Mucosa of gallbladder (tissue), 1 donor: Measurements from ENCODE around the gene RAP1B. TPM values are rescaled to one million over a fixed set of nuclear protein-coding genes. Genes with fewer than 3 reads are reported as not detected.
A peak's percentile ranks its signal among the peaks of the same experiment; 100 is the strongest.

Source experiments
- DNase-seq: peaks from one replicate; pipeline ENCODE4 v3.0.0-alpha.2; 2020; ENCODE audit warnings: low spot score
- total RNA-seq: library from RNA; stranded (reverse); gene quantifications from one replicate; pipeline ENCODE4 v1.2.1, GENCODE V29; 2021
- donor health status: DM: no; HTN: no; CAD: no.

Gene RAP1B
- 111 TPM for total RNA-seq

GRCh38 chr12:68610370-68611093 lies at the start of gene RAP1B:
TSS of gene RAP1B (plus strand) at chr12:68610899. CDS start at chr12:68648725, 37,826 bp downstream.
- peak; percentile 92 for DNase-seq

- DNase-seq: no peak
Observed at GRCh38 chr12:68561830-68562229, 48.9 kb upstream of the RAP1B start.

GRCh38 chr12:68564166-68564565 lies 46.5 kb upstream of the RAP1B start:
- DNase-seq: no peak

GRCh38 chr12:68565391-68565903 lies 45.3 kb upstream of the RAP1B start:
- DNase-seq: no peak

- no peak for DNase-seq
Observed at GRCh38 chr12:68568922-68569569, 41.7 kb upstream of the RAP1B start.

- no peak for DNase-seq
Observed at GRCh38 chr12:68572661-68573060, 38.0 kb upstream of the RAP1B start.

GRCh38 chr12:68573406-68573805 lies 37.3 kb upstream of the RAP1B start:
- no peak for DNase-seq

- no peak for DNase-seq
Observed at GRCh38 chr12:68577949-68578348, 32.8 kb upstream of the RAP1B start.

- DNase-seq: no peak
Observed at GRCh38 chr12:68578765-68579164, 31.9 kb upstream of the RAP1B start.

GRCh38 chr12:68579254-68579653 lies 31.4 kb upstream of the RAP1B start:
- DNase-seq: no peak

- DNase-seq: no peak
Observed at GRCh38 chr12:68580911-68581310, 29.8 kb upstream of the RAP1B start.

GRCh38 chr12:68581926-68582325 lies 28.8 kb upstream of the RAP1B start:
- DNase-seq: no peak

GRCh38 chr12:68585966-68586365 lies 24.7 kb upstream of the RAP1B start:
- no peak for DNase-seq

- no peak for DNase-seq
Observed at GRCh38 chr12:68587448-68587873, 23.2 kb upstream of the RAP1B start.

- DNase-seq: no peak
Observed at GRCh38 chr12:68589194-68589593, 21.5 kb upstream of the RAP1B start.

- DNase-seq: no peak
Observed at GRCh38 chr12:68591734-68592418, 18.8 kb upstream of the RAP1B start.

- DNase-seq: no peak
Observed at GRCh38 chr12:68595241-68595640, 15.5 kb upstream of the RAP1B start.

- DNase-seq: no peak
Observed at GRCh38 chr12:68601767-68602166, 8.9 kb upstream of the RAP1B start.

GRCh38 chr12:68602720-68603119 lies 8.0 kb upstream of the RAP1B start:
- DNase-seq: no peak

- no peak for DNase-seq
Observed at GRCh38 chr12:68608191-68608590, 2.5 kb upstream of the RAP1B start.

GRCh38 chr12:68609998-68610369 lies 715 bp upstream of the RAP1B start:
- DNase-seq: no peak

- DNase-seq: peak; percentile 58
Observed at GRCh38 chr12:68611094-68611805, 551 bp downstream of the RAP1B start.
